Gastroesophageal sphincter (tissue), 4 donors: Measurements from ENCODE around the gene CAPN12. TPM values are rescaled to one million over a fixed set of nuclear protein-coding genes. Genes with fewer than 3 reads are reported as not detected.

ENCODE experiments used
- ATAC-seq: fragments of 150-250 bp; one replicate; pipeline ENCODE4 v1.9.1; 2016; ENCODE audit warnings: mild to moderate bottlenecking, moderate library complexity
- H3K27ac ChIP-seq, 4 donors: fragments of 200-600 bp; sonication (generic) in 3 of 4; 1 replicate in 3 of 4; 2 replicates in 1 of 4; pipeline ENCODE4 v1.5.1; 2016 to 2019
- H3K27me3 ChIP-seq: fragments of 200-600 bp; sonication (generic); one replicate; pipeline ENCODE4 v1.5.1; 2019
- H3K36me3 ChIP-seq, 2 donors: fragments of 200-600 bp; sonication (generic); one replicate each; pipeline ENCODE4 v1.5.1; 2019; ENCODE audit warnings: control low read depth in 1 of 2
- H3K4me1 ChIP-seq, 3 donors: fragments of 200-600 bp; sonication (generic); 1 replicate in 2 of 3; 2 replicates in 1 of 3; pipeline ENCODE4 v1.5.1; 2016 to 2019; ENCODE audit warnings: control low read depth in 2 of 3
- H3K4me3 ChIP-seq, 2 donors: fragments of 200-600 bp; sonication (generic); one replicate each; pipeline ENCODE4 v1.5.1; 2019; ENCODE audit warnings: mild to moderate bottlenecking in 1 of 2, moderate library complexity in 1 of 2
- H3K9me3 ChIP-seq, 3 donors: fragments of 200-600 bp; sonication (generic); one replicate each; pipeline ENCODE4 v1.5.1; 2017 to 2019; ENCODE audit warnings: control low read depth in 2 of 3
- CTCF ChIP-seq, 4 experiments: fragments of 200-600 bp in 2 of 4; fragments of 450-650 bp in 2 of 4; sonication (generic) in 1 of 4; IDR thresholded peaks; one replicate each; pipeline ENCODE4 v1.5.1; 2017 to 2019; ENCODE audit warnings: antibody characterized with exemption in 4 of 4, mild to moderate bottlenecking in 2 of 4, moderate library complexity in 2 of 4
- EP300 ChIP-seq: sonication (generic); formaldehyde crosslinking; IDR thresholded peaks from one replicate; pipeline ENCODE4 v1.6.1; 2017; ENCODE audit warnings: antibody characterized with exemption, mild to moderate bottlenecking
- POLR2A ChIP-seq, 2 donors: fragments of 450-650 bp; IDR thresholded peaks; one replicate each; pipeline ENCODE4 v1.6.1; 2017; ENCODE audit warnings: antibody characterized with exemption in 2 of 2, mild to moderate bottlenecking in 2 of 2, moderate library complexity in 1 of 2
- POLR2AphosphoS5 ChIP-seq: sonication (generic); formaldehyde crosslinking; IDR thresholded peaks from one replicate; pipeline ENCODE4 v1.6.1; 2017; ENCODE audit warnings: antibody characterized with exemption
- WGBS, 2 donors: methylation state at CpG; one replicate each; pipeline ENCODE4 v1.1.5; 2018; ENCODE audit warnings: low coverage in 1 of 2; 5-methylcytosine and 5-hydroxymethylcytosine counted together
- total RNA-seq, 4 donors: library from RNA; depleted of rRNA; stranded (reverse); fragments of >200 nt; gene quantifications; one replicate each; pipeline ENCODE4 v1.1.0, GENCODE V29; 2016

The CAPN12 gene
- total RNA-seq, 4 donors from 2014 or later = 0.93 to 2.2 (median 1.1) TPM; not detected in 1

GRCh38 chr19:38699647-38700349 lies 44.5 kb downstream of the CAPN12 start:
- Histone ChIP-seq H3K4me1 (peaks cover 7 to 98% (median 67%) of the 10 kb centered on the region in 3 donors), H3K9me3 (no peaks in the 10 kb centered on the region), H3K4me3 (no peak overlapping the region), H3K27me3 (no peaks in the 10 kb centered on the region), H3K36me3 (peaks cover 0 to 47% of the 10 kb centered on the region in 2 donors), H3K27ac (peak overlapping the region; percentile 63 to 97 (median 91))
- TF ChIP-seq POLR2A (IDR thresholded peaks at IDR 0.05) (no peak), EP300 (no peak)
- 52 to 86% methylated on average over 2 to 3 of the region's 18 CpGs for WGBS, 2 donors
- no peak for ATAC-seq

GRCh38 chr19:38699027-38699346 lies 45.3 kb downstream of the CAPN12 start:
- H3K27me3 ChIP-seq = no peaks in the 10 kb centered on the region
- TF ChIP-seq EP300 = no peak
- TF ChIP-seq CTCF (IDR thresholded peaks at IDR 0.05) = no peak
- TF ChIP-seq POLR2A (IDR thresholded peaks at IDR 0.05) = no peak
- no peak for TF ChIP-seq POLR2AphosphoS5
- peaks cover 7 to 100% (median 75%) of the 10 kb centered on the region in 3 donors for H3K4me1 ChIP-seq
- 60% methylated on average over 2 of the region's 7 CpGs; no CpG with 5 or more reads in 1 of the 2 donors for WGBS, 2 donors
- no peak for ATAC-seq
- H3K36me3 ChIP-seq = peaks cover 0 to 39% of the 10 kb centered on the region in 2 donors
- H3K9me3 ChIP-seq = no peaks in the 10 kb centered on the region
- H3K27ac ChIP-seq = peak overlapping the region; percentile 63 to 97 (median 91)
- no peak overlapping the region for H3K4me3 ChIP-seq

GRCh38 chr19:38698225-38699026 lies 45.8 kb downstream of the CAPN12 start:
- Histone ChIP-seq H3K4me1 (peaks cover 7 to 100% (median 81%) of the 10 kb centered on the region in 3 donors), H3K4me3 (no peak overlapping the region), H3K9me3 (no peaks in the 10 kb centered on the region), H3K27ac (peak overlapping the region; percentile 63 to 97 (median 91)), H3K27me3 (no peaks in the 10 kb centered on the region), H3K36me3 (peaks cover 0 to 33% of the 10 kb centered on the region in 2 donors)
- no peak for ATAC-seq
- 60 to 67% methylated on average over 3 to 10 of the region's 22 CpGs for WGBS, 2 donors
- no peak for TF ChIP-seq CTCF (IDR thresholded peaks at IDR 0.05)
- TF ChIP-seq POLR2AphosphoS5 = no peak
- TF ChIP-seq POLR2A (IDR thresholded peaks at IDR 0.05) = no peak
- no peak for TF ChIP-seq EP300

GRCh38 chr19:38697641-38698071 lies 46.6 kb downstream of the CAPN12 start:
- H3K4me3 ChIP-seq = no peak overlapping the region
- peak overlapping the region; percentile 90 to 100 (median 94) for H3K27ac ChIP-seq
- H3K9me3 ChIP-seq = no peaks in the 10 kb centered on the region
- TF ChIP-seq POLR2AphosphoS5 (no peak), CTCF (IDR thresholded peaks at IDR 0.05) (no peak), POLR2A (IDR thresholded peaks at IDR 0.05) (no peak)
- peaks cover 13 to 100% (median 86%) of the 10 kb centered on the region in 3 donors for H3K4me1 ChIP-seq
- ATAC-seq = no peak
- peaks cover 0 to 25% of the 10 kb centered on the region in 2 donors for H3K36me3 ChIP-seq
- no peaks in the 10 kb centered on the region for H3K27me3 ChIP-seq
- WGBS, 2 donors = 80% methylated on average over 3 of the region's 11 CpGs; no CpG with 5 or more reads in 1 of the 2 donors

GRCh38 chr19:38697197-38697596 lies 47.1 kb downstream of the CAPN12 start:
- Histone ChIP-seq H3K4me1 (peaks cover 17 to 100% (median 86%) of the 10 kb centered on the region in 3 donors), H3K9me3 (no peaks in the 10 kb centered on the region), H3K4me3 (no peak overlapping the region), H3K27ac (peak overlapping the region; percentile 90 to 100 (median 94)), H3K27me3 (no peaks in the 10 kb centered on the region), H3K36me3 (peaks cover 0 to 21% of the 10 kb centered on the region in 2 donors)
- WGBS, 2 donors = 71% methylated on average over 4 of the region's 6 CpGs; no CpG with 5 or more reads in 1 of the 2 donors
- ATAC-seq = no peak
- no peak for TF ChIP-seq POLR2A (IDR thresholded peaks at IDR 0.05)
- TF ChIP-seq POLR2AphosphoS5 = no peak
- TF ChIP-seq CTCF (IDR thresholded peaks at IDR 0.05) = no peak
- no peak for TF ChIP-seq EP300
